Fibroblast of skin of left quadriceps (primary cell): Measurements from ENCODE around the gene CCDC136.

Experiments used
- DNase-seq, 2 experiments: peaks; one replicate each; pipeline ENCODE4 v3.0.0-alpha.2; 2013; ENCODE audit warnings: low read depth in 2 of 2

CCDC136 gene

DNA sequence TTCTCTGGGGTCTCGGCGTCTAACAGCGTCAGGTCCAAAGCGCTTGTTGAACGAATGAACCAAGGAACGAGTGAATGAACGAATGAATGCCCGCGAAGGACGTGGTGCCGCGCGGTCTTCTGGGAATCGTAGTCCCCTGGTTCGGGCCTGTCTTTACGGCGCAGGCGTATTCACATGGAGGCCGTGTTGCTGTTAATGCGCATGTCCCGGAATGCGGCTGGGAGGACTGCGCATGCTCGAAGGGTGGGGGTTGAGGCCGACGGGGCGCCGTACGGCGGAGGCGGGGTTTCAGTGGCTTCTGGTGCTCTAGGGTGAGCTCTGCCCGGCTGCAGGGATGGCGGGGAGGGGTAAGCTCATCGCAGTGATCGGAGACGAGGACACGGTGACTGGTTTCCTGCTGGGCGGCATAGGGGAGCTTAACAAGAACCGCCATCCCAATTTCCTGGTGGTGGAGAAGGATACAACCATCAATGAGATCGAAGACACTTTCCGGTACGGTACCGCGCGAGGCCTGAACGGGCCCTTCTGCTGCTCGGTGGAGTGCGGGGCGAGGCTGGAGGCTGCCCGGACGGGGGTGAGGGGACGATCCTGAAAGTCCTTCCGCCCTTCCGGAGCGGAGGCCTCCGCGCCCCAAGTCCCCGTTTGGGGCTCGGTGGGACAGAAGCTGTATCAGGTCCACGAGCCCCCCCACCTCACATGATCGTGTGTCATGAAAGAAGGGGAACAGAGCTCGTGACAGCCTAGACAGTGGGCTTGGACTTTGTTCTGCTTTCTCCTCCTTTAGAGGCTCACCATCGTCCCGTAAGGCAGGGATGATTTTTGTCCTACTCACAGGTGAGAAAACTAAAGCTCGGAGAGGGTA lies 71.0 kb downstream of the CCDC136 start, which contains the start of gene ATP6V1F:
Gene ATP6V1F, plus strand, starts transcription at position 286 of the 862 bp plus-strand sequence. Its CDS starts 49 bp downstream, at position 335.
- DNase-seq = peak; percentile 92 to 93

- DNase-seq = peak in 1 of 2 experiments; percentile 33
These were observed 71.7 kb downstream of the CCDC136 start for GRCh38 chr7:128863433-128863989.

- no peak for DNase-seq
These were observed 73.5 kb downstream of the CCDC136 start for GRCh38 chr7:128865303-128865702.

GRCh38 chr7:128865996-128866877 lies 74.5 kb downstream of the CCDC136 start:
- no peak for DNase-seq

DNA sequence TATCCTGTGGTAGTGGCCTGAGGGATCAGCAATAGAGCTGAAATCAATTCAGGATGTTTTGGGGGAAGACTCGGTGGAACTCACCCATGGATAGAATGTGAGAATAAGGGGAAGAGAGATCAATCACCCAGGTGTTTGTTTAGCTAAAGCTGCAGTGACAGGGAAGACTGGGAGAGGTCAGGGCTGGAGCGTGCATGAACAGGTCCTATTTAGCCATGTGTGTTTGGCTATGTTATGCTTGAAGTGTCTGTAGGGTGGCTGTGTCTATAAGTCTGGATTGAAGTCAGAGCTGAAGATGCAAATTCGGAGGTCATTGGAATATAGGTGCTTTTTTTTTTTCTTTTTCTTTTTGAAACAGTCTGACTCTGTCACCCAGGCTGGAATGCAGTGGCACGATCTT lies 75.5 kb downstream of the CCDC136 start:
- DNase-seq = no peak

GRCh38 chr7:128867842-128868623 lies 76.3 kb downstream of the CCDC136 start:
- DNase-seq = no peak

DNA sequence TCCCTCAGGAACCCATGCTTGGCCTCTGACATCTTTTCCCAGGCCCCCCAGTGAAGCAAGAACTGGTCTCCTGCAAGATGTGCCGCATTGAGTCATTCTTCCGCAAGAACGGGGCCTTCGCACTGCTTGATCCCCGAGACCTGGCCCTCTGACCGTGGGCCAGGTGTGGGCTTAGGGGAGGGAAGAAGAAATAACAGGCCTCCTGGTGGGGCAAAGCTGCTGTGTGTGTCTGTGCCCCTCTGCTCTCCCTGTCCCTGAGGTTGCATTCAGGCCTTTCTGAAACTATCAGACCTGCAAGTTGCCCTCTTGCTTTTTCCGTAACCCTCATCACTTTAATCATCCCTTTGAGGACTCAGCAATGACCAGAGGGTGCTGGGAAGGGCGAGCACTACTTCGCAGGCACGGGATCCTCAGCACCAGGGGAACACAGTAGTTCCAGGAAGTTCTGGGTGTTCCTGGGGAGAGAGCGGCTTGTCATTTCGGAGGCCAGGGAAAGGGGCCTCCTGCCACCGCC lies 76.9 kb downstream of the CCDC136 start:
- DNase-seq = no peak

GRCh38 chr7:128869138-128869943 lies 77.6 kb downstream of the CCDC136 start:
- no peak for DNase-seq

GRCh38 chr7:128869944-128870285 lies 78.1 kb downstream of the CCDC136 start:
- DNase-seq = no peak

- no peak for DNase-seq
These were observed 79.3 kb downstream of the CCDC136 start for GRCh38 chr7:128871050-128871449.
